AG04449 (cell line): ENCODE data around the gene RNF220.

Experiments used
- CTCF ChIA-PET: fragments of 350-600 bp; formaldehyde crosslinking; extraction: SDS; loops from one replicate; lab custom pipeline; 2021; ENCODE audit warnings: antibody characterized with exemption; lab: Yijun Ruan, JAX
- POLR2A ChIA-PET: fragments of 400-600, 350-600 bp; formaldehyde crosslinking; extraction: SDS; loops from one replicate; lab custom pipeline; 2020; ENCODE audit warnings: antibody characterized with exemption, inconsistent platforms; lab: Yijun Ruan, JAX
- DNase-seq: peaks from one replicate; pipeline ENCODE4 v3.0.0-alpha.2; 2010; ENCODE audit warnings: low read depth, low spot score
- H3K4me3 ChIP-seq: 2 replicates; pipeline ENCODE4 v1.5.1; 2011; ENCODE audit warnings: low read depth, mild to moderate bottlenecking, control low read depth, low read length
- TF ChIP-seq, protein P1 (sequence below): IDR thresholded peaks from one replicate; pipeline ENCODE4 v1.5.1; 2011; ENCODE audit warnings: mild to moderate bottlenecking, moderate library complexity, low read length, control low read depth, inconsistent platforms; ENCODE audit not compliant: insufficient read depth; ENCODE audit errors: missing control alignments

RNF220 gene

DNA sequence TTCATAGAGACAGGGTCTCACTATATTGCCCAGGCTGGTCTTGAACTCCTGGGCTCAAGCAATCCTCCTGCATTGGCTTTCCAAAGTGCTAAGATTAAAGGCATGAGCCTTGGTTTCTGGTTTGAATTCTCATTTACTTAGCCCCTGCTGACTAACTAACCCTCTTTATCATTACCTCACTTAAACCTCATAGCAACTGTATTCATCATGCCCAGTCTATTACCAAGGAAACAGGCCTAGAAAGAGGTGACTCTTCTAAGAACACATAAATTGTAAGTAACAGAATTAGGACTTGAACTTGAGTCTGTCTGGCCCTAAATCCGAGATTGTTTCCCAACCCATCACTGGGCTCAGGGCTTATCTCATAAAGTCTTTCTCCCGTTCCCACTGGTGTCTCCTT is 225.1 kb downstream of the RNF220 start:
- no peak overlapping the region for H3K4me3 ChIP-seq
- ChIA-PET CTCF (interaction anchor here (1.4 to 17.6 kb wide), 6 partner anchors 11 to 100 kb away, joined by 4 to 245 read pairs (median 19); partner anchors contain the start of gene RNU5D-1), POLR2A (interaction anchor here (0.6 to 2.9 kb wide), 2 partner anchors 13 to 92 kb away, joined by 3 to 14 read pairs; no protein-coding TSS in a partner anchor)
- DNase-seq: peak; percentile 37
- TF ChIP-seq, protein P1, sequence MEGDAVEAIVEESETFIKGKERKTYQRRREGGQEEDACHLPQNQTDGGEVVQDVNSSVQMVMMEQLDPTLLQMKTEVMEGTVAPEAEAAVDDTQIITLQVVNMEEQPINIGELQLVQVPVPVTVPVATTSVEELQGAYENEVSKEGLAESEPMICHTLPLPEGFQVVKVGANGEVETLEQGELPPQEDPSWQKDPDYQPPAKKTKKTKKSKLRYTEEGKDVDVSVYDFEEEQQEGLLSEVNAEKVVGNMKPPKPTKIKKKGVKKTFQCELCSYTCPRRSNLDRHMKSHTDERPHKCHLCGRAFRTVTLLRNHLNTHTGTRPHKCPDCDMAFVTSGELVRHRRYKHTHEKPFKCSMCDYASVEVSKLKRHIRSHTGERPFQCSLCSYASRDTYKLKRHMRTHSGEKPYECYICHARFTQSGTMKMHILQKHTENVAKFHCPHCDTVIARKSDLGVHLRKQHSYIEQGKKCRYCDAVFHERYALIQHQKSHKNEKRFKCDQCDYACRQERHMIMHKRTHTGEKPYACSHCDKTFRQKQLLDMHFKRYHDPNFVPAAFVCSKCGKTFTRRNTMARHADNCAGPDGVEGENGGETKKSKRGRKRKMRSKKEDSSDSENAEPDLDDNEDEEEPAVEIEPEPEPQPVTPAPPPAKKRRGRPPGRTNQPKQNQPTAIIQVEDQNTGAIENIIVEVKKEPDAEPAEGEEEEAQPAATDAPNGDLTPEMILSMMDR: no peak

DNA sequence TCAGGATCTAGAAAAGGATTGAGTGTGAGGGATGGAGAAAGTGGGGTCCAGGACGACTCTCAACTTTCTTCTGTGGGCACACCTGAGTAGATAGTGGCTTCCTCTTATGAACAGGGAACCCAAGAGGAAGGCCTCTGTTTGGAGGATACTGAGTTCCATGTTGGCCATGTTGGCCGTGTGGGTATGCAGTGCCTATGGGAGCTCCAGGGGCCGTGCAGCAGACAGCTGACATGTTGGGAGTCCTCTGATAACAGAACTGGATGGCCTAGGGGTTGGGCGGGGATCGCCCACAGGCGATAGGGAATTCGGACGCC is 226.2 kb downstream of the RNF220 start:
- CTCF ChIA-PET: interaction anchor here (1.2 to 17.6 kb wide), 8 partner anchors 12 to 99 kb away, joined by 5 to 245 read pairs (median 19); partner anchors contain the start of gene RNU5D-1
- TF ChIP-seq, protein P1: no peak
- peak overlapping the region; percentile 72 for H3K4me3 ChIP-seq
- DNase-seq: no peak
- POLR2A ChIA-PET: interaction anchor here (0.6 to 2.9 kb wide), 10 partner anchors 9 to 757 kb away, joined by 3 to 14 read pairs (median 6); partner anchors contain the start of genes ARMH1 and TMEM53

- no peak for DNase-seq
- TF ChIP-seq, protein P1: no peak
- H3K4me3 ChIP-seq: peak overlapping the region; percentile 72
- POLR2A ChIA-PET: interaction anchor here (0.6 to 2.9 kb wide), 15 partner anchors 8 to 757 kb away, joined by 3 to 14 read pairs (median 4); partner anchors contain the start of genes ARMH1, DMAP1 and TMEM53
- CTCF ChIA-PET: interaction anchor here (1.0 to 17.6 kb wide), 8 partner anchors 11 to 99 kb away, joined by 4 to 245 read pairs (median 16); partner anchors contain the start of gene RNU5D-1
Observed at GRCh38 chr1:44631647-44632539, 226.8 kb downstream of the RNF220 start.

GRCh38 chr1:44632598-44632997 is 227.5 kb downstream of the RNF220 start:
- no peak for DNase-seq
- POLR2A ChIA-PET: interaction anchor here (0.9 to 2.9 kb wide), 9 partner anchors 9 to 98 kb away, joined by 3 to 14 read pairs (median 4); partner anchors contain the start of genes ARMH1 and TMEM53
- CTCF ChIA-PET: interaction anchor here (1.0 to 17.6 kb wide), 9 partner anchors 10 to 255 kb away, joined by 3 to 245 read pairs (median 5); no protein-coding TSS in a partner anchor
- TF ChIP-seq, protein P1: no peak
- peak overlapping the region; percentile 72 for H3K4me3 ChIP-seq

DNA sequence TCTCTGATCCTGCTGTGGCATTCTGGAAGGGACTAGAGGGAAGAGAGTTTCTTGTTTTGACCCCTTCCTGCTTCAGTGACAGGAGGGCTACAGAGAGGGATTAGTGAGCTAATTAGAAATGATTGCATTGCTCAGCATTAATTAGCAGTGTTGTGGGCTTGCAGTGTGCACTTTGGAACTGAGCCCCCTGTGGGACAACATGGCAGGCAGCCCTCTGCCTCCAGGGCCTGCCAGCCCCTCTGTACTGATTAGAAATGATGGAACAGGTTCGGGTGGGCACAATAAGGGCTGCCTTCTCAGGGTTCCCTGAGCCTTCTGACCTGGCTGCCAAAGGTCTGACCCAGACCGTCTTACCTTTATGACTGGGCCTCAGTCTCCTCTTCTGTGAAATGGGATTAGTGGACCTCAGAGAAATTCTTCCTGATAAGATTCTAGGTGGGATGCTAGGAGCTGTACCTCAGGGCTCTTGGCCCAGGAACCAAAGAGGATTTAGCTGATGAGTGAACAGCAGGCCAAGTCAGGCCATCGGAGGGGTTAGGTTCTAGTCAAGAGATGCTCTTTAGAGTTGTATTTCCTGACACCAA is 229.6 kb downstream of the RNF220 start:
- ChIA-PET POLR2A (no interaction called here), CTCF (interaction anchor here (0.9 to 17.6 kb wide), 7 partner anchors 17 to 417 kb away, joined by 3 to 245 read pairs (median 6); no protein-coding TSS in a partner anchor)
- TF ChIP-seq, protein P1: no peak
- no peak overlapping the region for H3K4me3 ChIP-seq
- no peak for DNase-seq
